Endothelial cell of umbilical vein (primary cell): Measurements from ENCODE around the gene RSPRY1.

Experiments
- EZH2 ChIP-seq: IDR thresholded peaks from 2 replicates; pipeline ENCODE4 v1.6.1; 2012; ENCODE audit warnings: borderline replicate concordance, low read depth, mild to moderate bottlenecking, moderate library complexity, low read length, inconsistent platforms; ENCODE audit not compliant: severe bottlenecking
- GATA2 ChIP-seq: IDR thresholded peaks from 2 replicates; pipeline ENCODE4 v1.7.0; 2011; ENCODE audit warnings: low read depth, mild to moderate bottlenecking, moderate library complexity, mixed read lengths, low read length; ENCODE audit not compliant: insufficient read length, insufficient read depth
- POLR2AphosphoS5 ChIP-seq: IDR thresholded peaks from 2 replicates; pipeline ENCODE4 v1.6.1; 2012; ENCODE audit warnings: low read depth, mild to moderate bottlenecking, control low read depth, low read length, moderate library complexity; ENCODE audit not compliant: insufficient read depth
- TF ChIP-seq, protein P1 (sequence below), 2 donors: IDR thresholded peaks; 1 replicate in 1 of 2; 2 replicates in 1 of 2; pipeline ENCODE4 v1.5.1; 2011; ENCODE audit warnings: low read length in 2 of 2, mild to moderate bottlenecking in 2 of 2, moderate library complexity in 2 of 2, control low read depth in 1 of 2, inconsistent platforms in 1 of 2, low read depth in 1 of 2; ENCODE audit not compliant: insufficient read depth in 1 of 2; ENCODE audit errors: extremely low read depth in 1 of 2

DNA sequence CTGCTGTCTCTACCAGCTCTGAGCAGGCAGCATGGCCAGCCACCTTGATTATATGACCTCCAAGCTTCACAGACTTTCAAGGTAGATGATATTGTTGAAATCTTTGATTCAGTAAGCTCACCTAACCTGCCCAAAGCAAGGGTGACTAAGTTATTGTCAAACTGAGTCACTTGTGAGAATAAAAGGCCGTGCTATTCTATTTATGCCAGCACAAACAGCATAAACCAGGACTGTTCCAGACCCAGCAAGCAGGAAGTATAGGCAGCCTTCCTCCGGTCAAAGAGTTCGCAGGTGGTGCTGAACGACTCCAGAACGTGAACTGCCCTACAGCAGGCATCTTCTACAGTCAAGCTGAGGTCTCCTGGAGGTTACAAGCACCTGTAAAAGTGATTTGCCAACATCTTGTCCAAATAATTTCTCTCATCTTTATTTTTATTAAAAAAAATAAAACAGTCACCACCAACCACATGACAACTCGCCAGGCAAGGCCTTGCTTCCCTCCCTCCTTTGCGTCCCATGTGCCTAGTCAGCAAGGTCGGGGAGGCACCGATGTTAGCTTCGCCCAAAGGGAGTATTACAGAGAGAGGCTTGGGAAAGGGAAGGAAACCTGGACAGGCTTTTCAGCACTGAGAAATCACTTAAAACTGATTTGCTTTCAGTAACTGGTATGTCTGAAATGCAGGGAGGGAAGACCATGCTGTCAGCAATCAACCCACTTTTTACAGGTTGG lies 69.7 kb downstream of the RSPRY1 start:
- TF ChIP-seq, protein P1, sequence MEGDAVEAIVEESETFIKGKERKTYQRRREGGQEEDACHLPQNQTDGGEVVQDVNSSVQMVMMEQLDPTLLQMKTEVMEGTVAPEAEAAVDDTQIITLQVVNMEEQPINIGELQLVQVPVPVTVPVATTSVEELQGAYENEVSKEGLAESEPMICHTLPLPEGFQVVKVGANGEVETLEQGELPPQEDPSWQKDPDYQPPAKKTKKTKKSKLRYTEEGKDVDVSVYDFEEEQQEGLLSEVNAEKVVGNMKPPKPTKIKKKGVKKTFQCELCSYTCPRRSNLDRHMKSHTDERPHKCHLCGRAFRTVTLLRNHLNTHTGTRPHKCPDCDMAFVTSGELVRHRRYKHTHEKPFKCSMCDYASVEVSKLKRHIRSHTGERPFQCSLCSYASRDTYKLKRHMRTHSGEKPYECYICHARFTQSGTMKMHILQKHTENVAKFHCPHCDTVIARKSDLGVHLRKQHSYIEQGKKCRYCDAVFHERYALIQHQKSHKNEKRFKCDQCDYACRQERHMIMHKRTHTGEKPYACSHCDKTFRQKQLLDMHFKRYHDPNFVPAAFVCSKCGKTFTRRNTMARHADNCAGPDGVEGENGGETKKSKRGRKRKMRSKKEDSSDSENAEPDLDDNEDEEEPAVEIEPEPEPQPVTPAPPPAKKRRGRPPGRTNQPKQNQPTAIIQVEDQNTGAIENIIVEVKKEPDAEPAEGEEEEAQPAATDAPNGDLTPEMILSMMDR (IDR thresholded peaks at IDR 0.05; ENCODE audit: extremely low read depth in 1 of 2, insufficient read depth in 1 of 2, low read depth in 1 of 2, low read length in 2 of 2), result no peak
- no peak for TF ChIP-seq EZH2
- no peak for TF ChIP-seq POLR2AphosphoS5
- TF ChIP-seq GATA2, result no peak
